Neural cell (in vitro differentiated cells): ENCODE results near the gene SERINC5. TPM values are rescaled to one million over a fixed set of nuclear protein-coding genes. Genes with fewer than 3 reads are reported as not detected.

Experiments used
- H2AFZ ChIP-seq: fragments of 200-600, 300-800 bp; sonication (generic), shearing (Covaris generic); 2 replicates; pipeline ENCODE4 v1.6.0; 2014; ENCODE audit warnings: low read depth, mild to moderate bottlenecking, antibody characterized with exemption, low read length, moderate library complexity
- H3F3A ChIP-seq: fragments of 200-600 bp; shearing (Covaris generic); 2 replicates; pipeline ENCODE4 v1.6.1; 2016; ENCODE audit warnings: mild to moderate bottlenecking, moderate library complexity, mixed read lengths, antibody characterized with exemption, low read length; ENCODE audit not compliant: insufficient read depth, poor library complexity, severe bottlenecking
- H3K27ac ChIP-seq: fragments of 200-600, 300-800 bp; sonication (generic), shearing (Covaris generic); 2 replicates; pipeline ENCODE4 v1.5.1; 2014; ENCODE audit warnings: mild to moderate bottlenecking, low read length, moderate library complexity
- H3K27me3 ChIP-seq: fragments of 300-800, 200-600 bp; sonication (generic), shearing (Covaris generic); 2 replicates; pipeline ENCODE4 v1.6.0; 2014; ENCODE audit warnings: mild to moderate bottlenecking, low read depth, low read length, moderate library complexity; ENCODE audit not compliant: insufficient read depth
- H3K36me3 ChIP-seq: fragments of 300-800, 200-600 bp; sonication (generic), shearing (Covaris generic); 2 replicates; pipeline ENCODE4 v1.5.1; 2014; ENCODE audit warnings: mild to moderate bottlenecking, antibody characterized with exemption, low read length, moderate library complexity; ENCODE audit not compliant: insufficient read depth
- H3K4me2 ChIP-seq: fragments of 300-800, 200-600 bp; sonication (generic), shearing (Covaris generic); 2 replicates; pipeline ENCODE4 v1.6.0; 2014; ENCODE audit warnings: mild to moderate bottlenecking, low read length
- H3K4me3 ChIP-seq: fragments of 300-800, 200-600 bp; sonication (generic), shearing (Covaris generic); 2 replicates; pipeline ENCODE4 v1.5.1; 2014; ENCODE audit warnings: mild to moderate bottlenecking, low read length, moderate library complexity
- H3K79me2 ChIP-seq: fragments of 200-600 bp; shearing (Covaris generic); replicated peaks from 2 replicates; pipeline ENCODE4 v1.6.0; 2014; ENCODE audit warnings: mild to moderate bottlenecking, low read length, moderate library complexity; ENCODE audit not compliant: insufficient read depth
- H3K9ac ChIP-seq: fragments of 300-800, 200-600 bp; sonication (generic), shearing (Covaris generic); 2 replicates; pipeline ENCODE4 v1.6.1; 2016; ENCODE audit warnings: mild to moderate bottlenecking, low read length, mixed read lengths
- H3K9me2 ChIP-seq: fragments of 200-600 bp; shearing (Covaris generic); 2 replicates; pipeline ENCODE4 v1.6.1; 2016; ENCODE audit warnings: mild to moderate bottlenecking, low read length, mixed read lengths; ENCODE audit not compliant: insufficient read depth
- H3K9me3 ChIP-seq: fragments of 200-600, 300-800 bp; sonication (generic), shearing (Covaris generic); 2 replicates; pipeline ENCODE4 v1.6.1; 2016; ENCODE audit warnings: mild to moderate bottlenecking, mixed run types, low read length, moderate library complexity, mixed read lengths
- H4K20me1 ChIP-seq: fragments of 200-600 bp; shearing (Covaris generic); 2 replicates; pipeline ENCODE4 v1.6.1; 2016; ENCODE audit warnings: mild to moderate bottlenecking, mixed run types; ENCODE audit not compliant: insufficient read depth
- EP300 ChIP-seq: fragments of 450-650 bp; conservative IDR thresholded peaks from 2 replicates; pipeline ENCODE4 v1.6.1; 2014; ENCODE audit warnings: antibody characterized with exemption, mild to moderate bottlenecking, moderate library complexity; ENCODE audit not compliant: poor library complexity, severe bottlenecking
- EZH2 ChIP-seq: fragments of 200-600, 300-800 bp; shearing (Covaris generic), sonication (generic); IDR thresholded peaks from 2 replicates; pipeline ENCODE4 v1.6.1; 2014; ENCODE audit warnings: antibody characterized with exemption, low read length, borderline replicate concordance, mild to moderate bottlenecking; ENCODE audit not compliant: insufficient read depth, poor library complexity, severe bottlenecking
- MXI1 ChIP-seq: fragments of 450-650 bp; conservative IDR thresholded peaks from 2 replicates; pipeline ENCODE4 v1.6.1; 2014; ENCODE audit warnings: antibody characterized with exemption, mild to moderate bottlenecking; ENCODE audit not compliant: poor library complexity, severe bottlenecking
- POLR2AphosphoS5 ChIP-seq: IDR thresholded peaks from 2 replicates; pipeline ENCODE4 v1.6.1; 2012
- RAD21 ChIP-seq: fragments of 450-650 bp; conservative IDR thresholded peaks from 2 replicates; pipeline ENCODE4 v1.6.1; 2014; ENCODE audit warnings: antibody characterized with exemption, mild to moderate bottlenecking, moderate library complexity
- SMC3 ChIP-seq: fragments of 450-650 bp; conservative IDR thresholded peaks from 2 replicates; pipeline ENCODE4 v1.6.1; 2014; ENCODE audit warnings: antibody characterized with exemption, mild to moderate bottlenecking, moderate library complexity; ENCODE audit not compliant: poor library complexity
- TAF1 ChIP-seq: IDR thresholded peaks from 2 replicates; pipeline ENCODE4 v1.6.1; 2012; ENCODE audit warnings: low read depth
- polyA plus RNA-seq: library from polyadenylated mRNA; depleted of rRNA; stranded (reverse); fragments of >200 nt; gene quantifications from 2 replicates; pipeline ENCODE4 v1.2.3, GENCODE V29; 2014
- TF ChIP-seq, protein P1 (sequence below): IDR thresholded peaks from 2 replicates; pipeline ENCODE4 v1.6.1; 2012; ENCODE audit warnings: borderline replicate concordance
- TF ChIP-seq, protein P2 (sequence below): fragments of 450-650 bp; IDR thresholded peaks from 2 replicates; pipeline ENCODE4 v1.5.1; 2014; ENCODE audit warnings: antibody characterized with exemption, mild to moderate bottlenecking, moderate library complexity; ENCODE audit not compliant: poor library complexity, severe bottlenecking

The SERINC5 gene
- polyA plus RNA-seq, 1 donor from 2014 or later, result 5.8 TPM

DNA sequence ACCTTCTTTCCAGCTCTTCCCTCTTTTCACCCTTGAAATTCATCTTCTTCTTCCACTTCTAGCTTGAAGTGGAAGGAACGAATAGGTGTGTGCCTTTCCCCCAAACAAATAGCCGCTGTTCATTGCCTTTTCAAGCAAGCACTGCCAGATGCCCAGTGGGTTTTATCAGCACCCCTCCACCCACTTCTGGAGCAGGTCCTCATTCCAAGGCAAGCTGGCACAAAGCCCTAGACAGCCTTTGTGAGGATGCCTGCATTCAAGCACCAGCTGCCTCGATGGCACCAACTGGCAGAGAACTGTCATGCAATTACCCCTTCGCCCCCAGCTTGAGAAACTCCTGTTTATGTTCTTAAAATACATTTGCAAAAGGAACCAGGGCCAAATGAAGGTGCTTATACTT, 36.5 kb downstream of the SERINC5 start:
- TF ChIP-seq, protein P1, sequence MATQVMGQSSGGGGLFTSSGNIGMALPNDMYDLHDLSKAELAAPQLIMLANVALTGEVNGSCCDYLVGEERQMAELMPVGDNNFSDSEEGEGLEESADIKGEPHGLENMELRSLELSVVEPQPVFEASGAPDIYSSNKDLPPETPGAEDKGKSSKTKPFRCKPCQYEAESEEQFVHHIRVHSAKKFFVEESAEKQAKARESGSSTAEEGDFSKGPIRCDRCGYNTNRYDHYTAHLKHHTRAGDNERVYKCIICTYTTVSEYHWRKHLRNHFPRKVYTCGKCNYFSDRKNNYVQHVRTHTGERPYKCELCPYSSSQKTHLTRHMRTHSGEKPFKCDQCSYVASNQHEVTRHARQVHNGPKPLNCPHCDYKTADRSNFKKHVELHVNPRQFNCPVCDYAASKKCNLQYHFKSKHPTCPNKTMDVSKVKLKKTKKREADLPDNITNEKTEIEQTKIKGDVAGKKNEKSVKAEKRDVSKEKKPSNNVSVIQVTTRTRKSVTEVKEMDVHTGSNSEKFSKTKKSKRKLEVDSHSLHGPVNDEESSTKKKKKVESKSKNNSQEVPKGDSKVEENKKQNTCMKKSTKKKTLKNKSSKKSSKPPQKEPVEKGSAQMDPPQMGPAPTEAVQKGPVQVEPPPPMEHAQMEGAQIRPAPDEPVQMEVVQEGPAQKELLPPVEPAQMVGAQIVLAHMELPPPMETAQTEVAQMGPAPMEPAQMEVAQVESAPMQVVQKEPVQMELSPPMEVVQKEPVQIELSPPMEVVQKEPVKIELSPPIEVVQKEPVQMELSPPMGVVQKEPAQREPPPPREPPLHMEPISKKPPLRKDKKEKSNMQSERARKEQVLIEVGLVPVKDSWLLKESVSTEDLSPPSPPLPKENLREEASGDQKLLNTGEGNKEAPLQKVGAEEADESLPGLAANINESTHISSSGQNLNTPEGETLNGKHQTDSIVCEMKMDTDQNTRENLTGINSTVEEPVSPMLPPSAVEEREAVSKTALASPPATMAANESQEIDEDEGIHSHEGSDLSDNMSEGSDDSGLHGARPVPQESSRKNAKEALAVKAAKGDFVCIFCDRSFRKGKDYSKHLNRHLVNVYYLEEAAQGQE, result no peak
- no peak for TF ChIP-seq POLR2AphosphoS5
- TF ChIP-seq MXI1, result no peak
- TF ChIP-seq RAD21, result no peak
- no peak for TF ChIP-seq SMC3
- TF ChIP-seq EP300, result no peak
- TF ChIP-seq, protein P2, sequence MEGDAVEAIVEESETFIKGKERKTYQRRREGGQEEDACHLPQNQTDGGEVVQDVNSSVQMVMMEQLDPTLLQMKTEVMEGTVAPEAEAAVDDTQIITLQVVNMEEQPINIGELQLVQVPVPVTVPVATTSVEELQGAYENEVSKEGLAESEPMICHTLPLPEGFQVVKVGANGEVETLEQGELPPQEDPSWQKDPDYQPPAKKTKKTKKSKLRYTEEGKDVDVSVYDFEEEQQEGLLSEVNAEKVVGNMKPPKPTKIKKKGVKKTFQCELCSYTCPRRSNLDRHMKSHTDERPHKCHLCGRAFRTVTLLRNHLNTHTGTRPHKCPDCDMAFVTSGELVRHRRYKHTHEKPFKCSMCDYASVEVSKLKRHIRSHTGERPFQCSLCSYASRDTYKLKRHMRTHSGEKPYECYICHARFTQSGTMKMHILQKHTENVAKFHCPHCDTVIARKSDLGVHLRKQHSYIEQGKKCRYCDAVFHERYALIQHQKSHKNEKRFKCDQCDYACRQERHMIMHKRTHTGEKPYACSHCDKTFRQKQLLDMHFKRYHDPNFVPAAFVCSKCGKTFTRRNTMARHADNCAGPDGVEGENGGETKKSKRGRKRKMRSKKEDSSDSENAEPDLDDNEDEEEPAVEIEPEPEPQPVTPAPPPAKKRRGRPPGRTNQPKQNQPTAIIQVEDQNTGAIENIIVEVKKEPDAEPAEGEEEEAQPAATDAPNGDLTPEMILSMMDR, result no peak
- no peak for TF ChIP-seq EZH2
- TF ChIP-seq TAF1, result no peak
- H3K9ac ChIP-seq, result no peak overlapping the region
- H3K36me3 ChIP-seq, result no peaks in the 10 kb centered on the region
- no peak overlapping the region for H3K27ac ChIP-seq
- H2AFZ ChIP-seq, result no peak overlapping the region
- H3K4me3 ChIP-seq, result no peak overlapping the region
- H3K4me2 ChIP-seq, result no peak overlapping the region
- no peaks in the 10 kb centered on the region for H3K9me3 ChIP-seq
- H4K20me1 ChIP-seq, result no peaks in the 10 kb centered on the region
- H3K9me2 ChIP-seq, result no peaks in the 10 kb centered on the region
- no peaks in the 10 kb centered on the region for H3F3A ChIP-seq
- H3K79me2 ChIP-seq, result no peaks in the 10 kb centered on the region
- no peaks in the 10 kb centered on the region for H3K27me3 ChIP-seq

DNA sequence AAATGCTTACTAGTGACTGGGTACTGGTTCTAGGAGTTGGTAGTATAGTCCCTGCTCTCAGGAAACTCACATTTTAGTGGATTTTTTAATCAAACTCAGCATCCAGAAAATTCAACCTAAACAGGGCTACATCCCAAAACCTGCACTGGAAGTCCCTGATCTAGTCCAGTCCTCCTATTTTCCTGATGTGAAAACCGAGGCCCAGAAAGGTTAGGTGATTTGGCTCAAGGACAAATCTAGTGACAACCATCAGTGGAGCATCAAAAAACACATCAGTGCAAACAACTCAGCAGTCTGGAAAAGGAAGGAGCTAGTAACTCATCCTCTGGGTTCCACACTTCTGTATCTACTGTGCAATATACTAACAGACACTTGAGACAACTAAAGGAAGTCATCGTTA, 38.2 kb downstream of the SERINC5 start:
- Histone ChIP-seq H3F3A (no peaks in the 10 kb centered on the region), H3K4me2 (no peak overlapping the region), H4K20me1 (no peaks in the 10 kb centered on the region), H3K9ac (no peak overlapping the region), H3K36me3 (no peaks in the 10 kb centered on the region), H3K9me2 (no peaks in the 10 kb centered on the region), H3K27me3 (no peaks in the 10 kb centered on the region), H3K27ac (no peak overlapping the region), H3K9me3 (no peaks in the 10 kb centered on the region), H2AFZ (no peak overlapping the region), H3K79me2 (no peaks in the 10 kb centered on the region), H3K4me3 (no peak overlapping the region)
- TF ChIP-seq RAD21, result no peak
- TF ChIP-seq, protein P1, result no peak
- no peak for TF ChIP-seq SMC3
- TF ChIP-seq TAF1, result no peak
- no peak for TF ChIP-seq EZH2
- TF ChIP-seq, protein P2, result no peak
